HepG2 (cell line): ENCODE measurements around the gene MADCAM1. TPM values are rescaled to one million over a fixed set of nuclear protein-coding genes. Genes with fewer than 3 reads are reported as not detected.

Source experiments
- ATAC-seq: fragments of 200-7000 bp; cut with Tn5 transposase; 3 replicates; pipeline ENCODE4 v1.9.1; 2020; ENCODE audit warnings: mild to moderate bottlenecking, moderate library complexity
- BruUV-seq: library from RNA; stranded (reverse); fragments of 400-500 nt; replicated peaks from 2 replicates; lab custom pipeline; 2021; lab: Mats Ljungman, UMichigan
- CTCF ChIA-PET: fragments of 300-600 bp; formaldehyde crosslinking; extraction: SDS; loops from one replicate; lab custom pipeline; 2021; ENCODE audit warnings: low total read pairs, inconsistent platforms, low intra/inter-chr PET ratio; lab: Yijun Ruan, JAX
- POLR2A ChIA-PET: fragments of 350-600 bp; sonication (Branson Sonifier 250); formaldehyde crosslinking; loops from one replicate; lab custom pipeline; 2020; ENCODE audit warnings: antibody characterized with exemption, inconsistent platforms; lab: Yijun Ruan, JAX
- DNase-seq: peaks from one replicate; pipeline ENCODE4 v3.0.0-alpha.2; 2015; ENCODE audit warnings: low spot score
- FAIRE-seq: peaks from 3 replicates; lab custom pipeline; 2011; peaks lifted over from hg19 to GRCh38; lab: Jason Lieb, UNC
- H2AFZ ChIP-seq: one replicate; pipeline ENCODE4 v1.6.1; 2011; ENCODE audit warnings: low read length, inconsistent platforms
- H3K27ac ChIP-seq: fragments of 300-600 bp; 3 replicates; pipeline ENCODE4 v1.8.0; 2011; ENCODE audit warnings: mixed run types, mild to moderate bottlenecking, mixed read lengths, low read length, inconsistent platforms; ENCODE audit not compliant: insufficient read depth; ENCODE audit errors: extremely low read length
- H3K27me3 ChIP-seq, 2 experiments: fragments of 200-600 bp in 1 of 2; 2 replicates in 1 of 2; 3 replicates in 1 of 2; pipeline versions ENCODE4 v1.6.0 to v1.8.0; 2011; ENCODE audit warnings: low read length in 2 of 2, mild to moderate bottlenecking in 2 of 2, moderate library complexity in 2 of 2, inconsistent platforms in 1 of 2; ENCODE audit not compliant: insufficient read depth in 2 of 2, control insufficient read depth in 1 of 2
- H3K36me3 ChIP-seq, 2 experiments: fragments of 200-600 bp in 1 of 2; replicated peaks in 1 of 2; 2 replicates in 1 of 2; 3 replicates in 1 of 2; pipeline versions ENCODE4 v1.5.1 to v1.8.0; 2011; ENCODE audit warnings: low read length in 2 of 2, inconsistent platforms in 1 of 2; ENCODE audit not compliant: insufficient read depth in 2 of 2, control insufficient read depth in 1 of 2
- H3K4me1 ChIP-seq: 2 replicates; pipeline ENCODE4 v1.5.1; 2012; ENCODE audit warnings: low read length, inconsistent platforms; ENCODE audit not compliant: insufficient read depth
- H3K4me2 ChIP-seq: 2 replicates; pipeline ENCODE4 v1.6.0; 2011; ENCODE audit warnings: low read depth, low read length, inconsistent platforms
- H3K4me3 ChIP-seq, 3 experiments: fragments of 200-600 bp in 1 of 3; sonication (generic), shearing (Covaris generic) in 1 of 3; replicated peaks in 1 of 3; 2 replicates each; pipeline ENCODE4 v1.5.1; 2011 to 2016; ENCODE audit warnings: low read length in 3 of 3, inconsistent platforms in 2 of 3, low read depth in 2 of 3, mild to moderate bottlenecking in 2 of 3, control low read depth in 1 of 3, mixed read lengths in 1 of 3; ENCODE audit not compliant: insufficient read depth in 1 of 3
- H3K79me2 ChIP-seq: one replicate; pipeline ENCODE4 v1.6.1; 2011; ENCODE audit warnings: low read length, inconsistent platforms; ENCODE audit not compliant: insufficient read depth
- H3K9ac ChIP-seq: 2 replicates; pipeline ENCODE4 v1.6.0; 2011; ENCODE audit warnings: mild to moderate bottlenecking, low read depth, low read length, inconsistent platforms; ENCODE audit not compliant: insufficient read depth
- H3K9me3 ChIP-seq: 2 replicates; pipeline ENCODE4 v1.5.1; 2012; ENCODE audit warnings: mild to moderate bottlenecking, low read length
- H4K20me1 ChIP-seq: 2 replicates; pipeline ENCODE4 v1.6.0; 2011; ENCODE audit warnings: inconsistent platforms, mild to moderate bottlenecking, low read length, moderate library complexity; ENCODE audit not compliant: insufficient read depth
- AGO2 ChIP-seq: fragments of 200-400 bp; formaldehyde crosslinking; optimal IDR thresholded peaks from 2 replicates; pipeline ENCODE3; 2017; ENCODE audit warnings: mild to moderate bottlenecking, low read depth, low read length, moderate library complexity
- BCL6 ChIP-seq: IDR thresholded peaks from 2 replicates; pipeline ENCODE4 v1.6.1; 2016; ENCODE audit warnings: missing genetic modification reagents, missing compliant biosample characterization
- FOXA1 ChIP-seq, 2 experiments: fragments of 450-650 bp in 1 of 2; sonication (generic) in 1 of 2; formaldehyde crosslinking in 1 of 2; IDR thresholded peaks; 2 replicates each; pipeline versions ENCODE4 v1.4.0 to v1.6.1; 2016 to 2020; ENCODE audit warnings: missing genetic modification reagents in 1 of 2
- GMEB1 ChIP-seq: sonication (generic); formaldehyde crosslinking; IDR thresholded peaks from 2 replicates; pipeline ENCODE4 v1.5.1; 2020; ENCODE audit warnings: missing genetic modification reagents, mild to moderate bottlenecking, borderline replicate concordance
- GPN1 ChIP-seq: sonication (generic); formaldehyde crosslinking; IDR thresholded peaks from 2 replicates; pipeline ENCODE4 v1.5.1; 2020; ENCODE audit warnings: missing genetic modification reagents, borderline replicate concordance
- NFKB2 ChIP-seq: sonication (generic); formaldehyde crosslinking; IDR thresholded peaks from 2 replicates; pipeline ENCODE4 v1.4.0; 2020; ENCODE audit warnings: missing genetic modification reagents, borderline replicate concordance
- NFKBIZ ChIP-seq: IDR thresholded peaks from 2 replicates; pipeline ENCODE4 v1.6.1; 2018; ENCODE audit warnings: missing genetic modification reagents, missing compliant biosample characterization
- NR2F6 ChIP-seq, 2 experiments: IDR thresholded peaks; 2 replicates each; pipeline ENCODE4 v1.6.1; 2016; ENCODE audit warnings: antibody characterized with exemption in 1 of 2, mild to moderate bottlenecking in 1 of 2
- POGZ ChIP-seq: sonication (generic); formaldehyde crosslinking; IDR thresholded peaks from 2 replicates; pipeline ENCODE4 v1.4.0; 2020; ENCODE audit warnings: mild to moderate bottlenecking, missing genetic modification reagents
- ZNF563 ChIP-seq: sonication (generic); formaldehyde crosslinking; IDR thresholded peaks from 2 replicates; pipeline ENCODE4 v1.8.0; 2022; ENCODE audit warnings: mild to moderate bottlenecking, moderate library complexity, missing genetic modification reagents
- WGBS: methylation state at CpG from one replicate; pipeline ENCODE4 v1.1.6; 2017; ENCODE audit warnings: low lambda C conversion rate; 5-methylcytosine and 5-hydroxymethylcytosine counted together
- in situ Hi-C: cut with HindIII; loops from 2 replicates; pipeline ENCODE4 v1.10.0; 2017; ENCODE audit warnings: low pct_unique_long_range_greater_than_20kb; ENCODE audit not compliant: extremely low pct_ligation_motif_present
- intact Hi-C: fragments of 100-400 bp; cut with micrococcal nuclease; formaldehyde crosslinking; loops from one replicate; pipeline ENCODE4 v1.10.0; 2022; ENCODE audit not compliant: unreplicated experiment
- polyA plus RNA-seq, 8 experiments: library from polyadenylated mRNA; depleted of rRNA in 3 of 8; stranded (reverse) in 7 of 8; unstranded in 1 of 8; fragments of >200 nt; fragmentation: Illumina TruSeq in 4 of 8; extraction: Trizol in 4 of 8; gene quantifications; 2 replicates each; pipeline versions ENCODE4 v1.2.1 to v1.2.3, GENCODE V29; 2011 to 2016; ENCODE audit warnings: low read depth in 4 of 8, missing spikeins in 1 of 8, mixed read lengths in 1 of 8; ENCODE audit not compliant: insufficient read depth in 1 of 8
- total RNA-seq, 5 experiments: library from RNA; depleted of rRNA; stranded (reverse); fragments of >200 nt; fragmentation: Illumina TruSeq; extraction: Trizol; gene quantifications; 2 replicates each; pipeline ENCODE4 v1.2.3, GENCODE V29; 2016; ENCODE audit warnings: low read depth in 1 of 5
- TF ChIP-seq, protein P1 (sequence below): sonication (generic); formaldehyde crosslinking; conservative IDR thresholded peaks from 2 replicates; pipeline ENCODE4 v1.4.0; 2020; ENCODE audit warnings: missing genetic modification reagents
- TF ChIP-seq, protein P2 (sequence below): sonication (generic); formaldehyde crosslinking; IDR thresholded peaks from 2 replicates; pipeline ENCODE4 v1.8.0; 2022; ENCODE audit warnings: missing genetic modification reagents, mild to moderate bottlenecking, borderline replicate concordance
- TF ChIP-seq, protein P3 (sequence below): sonication (generic); formaldehyde crosslinking; IDR thresholded peaks from 2 replicates; pipeline ENCODE4 v1.4.0; 2020; ENCODE audit warnings: mild to moderate bottlenecking, missing genetic modification reagents, borderline replicate concordance

MADCAM1 gene
- total and polyA plus RNA-seq, 2 of the 13 experiments (the other 11 are each of a cell fraction or from before 2014, with no cell fraction given), result 0.29 to 0.33 TPM

DNA sequence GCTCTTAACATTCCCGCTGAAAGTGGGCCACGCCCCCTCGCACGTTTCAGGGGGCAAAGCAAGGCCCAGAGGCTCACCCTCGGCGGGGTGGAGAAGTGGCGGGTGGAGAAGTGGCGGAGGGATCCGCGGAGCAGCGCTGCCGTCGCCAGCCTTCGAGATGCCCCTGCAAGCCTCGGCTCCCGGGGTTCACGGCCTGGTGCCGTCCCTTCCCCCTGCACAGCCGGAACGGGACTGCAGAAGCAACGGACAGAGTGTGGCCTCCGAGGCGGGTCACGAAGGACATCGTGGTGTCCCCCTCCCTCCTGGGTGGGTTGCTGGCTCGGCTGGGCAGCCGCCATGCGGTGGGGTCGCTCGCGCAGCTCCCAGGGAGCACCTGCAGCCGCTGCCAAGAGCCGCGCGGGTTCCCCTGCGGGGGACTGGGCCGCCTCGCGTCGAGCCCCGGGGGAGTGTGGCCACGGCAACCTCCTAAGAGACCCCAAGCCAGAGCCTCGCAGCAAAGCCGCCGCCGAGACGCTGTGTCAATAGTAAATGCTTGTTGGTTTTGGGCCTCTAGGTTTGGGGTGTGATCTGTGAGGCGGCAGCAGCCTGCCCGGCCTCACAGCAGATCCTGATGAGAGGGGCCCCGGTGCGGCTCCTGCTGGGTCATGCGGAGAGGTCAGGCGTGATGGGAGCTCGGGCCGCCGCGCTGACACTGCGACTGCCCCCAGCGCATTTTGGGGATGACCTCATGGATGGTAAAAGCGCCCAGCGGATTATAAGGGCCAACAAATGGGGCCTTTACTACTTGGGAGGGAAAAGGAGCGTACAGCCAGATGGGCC is 16.5 kb downstream of the MADCAM1 start:
- no peaks in the 10 kb centered on the region for H3K27me3 ChIP-seq
- ChIA-PET CTCF (no interaction called here), POLR2A (interaction anchor here (1.0 to 1.3 kb wide), 2 partner anchors 11 to 18 kb away, joined by 3 to 8 read pairs; no protein-coding TSS in a partner anchor)
- H2AFZ ChIP-seq, result no peak overlapping the region
- H3K27ac ChIP-seq, result peak overlapping the region; percentile 32
- in situ Hi-C loops (no loop called here), intact Hi-C loops (no loop called here)
- DNase-seq (no peak), ATAC-seq (peak; percentile 55), FAIRE-seq (no peak)
- H3K79me2 ChIP-seq, result no peaks in the 10 kb centered on the region
- peak overlapping the region in 1 of 3 experiments; percentile 52; a peak in 1 of 6 replicates for H3K4me3 ChIP-seq
- BruUV-seq, result no TSS peak
- peaks cover 39% of the 10 kb centered on the region for H3K4me1 ChIP-seq
- H3K36me3 ChIP-seq, result no peaks in the 10 kb centered on the region
- no peaks in the 10 kb centered on the region for H3K9me3 ChIP-seq
- 75% methylated on average over 20 of the region's 62 CpGs for WGBS
- no peaks in the 10 kb centered on the region; the same call in 1 of the 2 replicates for H4K20me1 ChIP-seq
- H3K4me2 ChIP-seq, result peak overlapping the region; percentile 55
- no peak overlapping the region for H3K9ac ChIP-seq
- TF ChIP-seq, protein P1, sequence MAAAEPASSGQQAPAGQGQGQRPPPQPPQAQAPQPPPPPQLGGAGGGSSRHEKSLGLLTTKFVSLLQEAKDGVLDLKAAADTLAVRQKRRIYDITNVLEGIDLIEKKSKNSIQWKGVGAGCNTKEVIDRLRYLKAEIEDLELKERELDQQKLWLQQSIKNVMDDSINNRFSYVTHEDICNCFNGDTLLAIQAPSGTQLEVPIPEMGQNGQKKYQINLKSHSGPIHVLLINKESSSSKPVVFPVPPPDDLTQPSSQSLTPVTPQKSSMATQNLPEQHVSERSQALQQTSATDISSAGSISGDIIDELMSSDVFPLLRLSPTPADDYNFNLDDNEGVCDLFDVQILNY, result 0 out of 2 replicates have a peak, but pooled peaks have one; percentile 10
- TF ChIP-seq GPN1 (CRISPR knock-in tag) (no peak), NR2F6 (IDR thresholded peaks at IDR 0.05) (peak; percentile 46; the same call in 1 of the 2 replicates), NR2F6 (CRISPR knock-in tag; IDR thresholded peaks at IDR 0.05) (peak; percentile 11; the same call in 1 of the 2 replicates), ZNF563 (peak; percentile 39; the same call in 1 of the 2 replicates), BCL6 (peak; percentile 17; the same call in 1 of the 2 replicates), NFKB2 (peak; percentile 35; the same call in 1 of the 2 replicates), NFKBIZ (no peak), GMEB1 (CRISPR knock-in tag) (no peak), POGZ (no peak), FOXA1 (IDR thresholded peaks at IDR 0.05) (no peak), FOXA1 (CRISPR knock-in tag; IDR thresholded peaks at IDR 0.05) (peak; percentile 80), AGO2 (peak; percentile 97)
- TF ChIP-seq, protein P2, sequence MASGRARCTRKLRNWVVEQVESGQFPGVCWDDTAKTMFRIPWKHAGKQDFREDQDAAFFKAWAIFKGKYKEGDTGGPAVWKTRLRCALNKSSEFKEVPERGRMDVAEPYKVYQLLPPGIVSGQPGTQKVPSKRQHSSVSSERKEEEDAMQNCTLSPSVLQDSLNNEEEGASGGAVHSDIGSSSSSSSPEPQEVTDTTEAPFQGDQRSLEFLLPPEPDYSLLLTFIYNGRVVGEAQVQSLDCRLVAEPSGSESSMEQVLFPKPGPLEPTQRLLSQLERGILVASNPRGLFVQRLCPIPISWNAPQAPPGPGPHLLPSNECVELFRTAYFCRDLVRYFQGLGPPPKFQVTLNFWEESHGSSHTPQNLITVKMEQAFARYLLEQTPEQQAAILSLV (CRISPR knock-in tag), result 0 out of 2 replicates have a peak, but pooled peaks have one; percentile 29
- TF ChIP-seq, protein P3, sequence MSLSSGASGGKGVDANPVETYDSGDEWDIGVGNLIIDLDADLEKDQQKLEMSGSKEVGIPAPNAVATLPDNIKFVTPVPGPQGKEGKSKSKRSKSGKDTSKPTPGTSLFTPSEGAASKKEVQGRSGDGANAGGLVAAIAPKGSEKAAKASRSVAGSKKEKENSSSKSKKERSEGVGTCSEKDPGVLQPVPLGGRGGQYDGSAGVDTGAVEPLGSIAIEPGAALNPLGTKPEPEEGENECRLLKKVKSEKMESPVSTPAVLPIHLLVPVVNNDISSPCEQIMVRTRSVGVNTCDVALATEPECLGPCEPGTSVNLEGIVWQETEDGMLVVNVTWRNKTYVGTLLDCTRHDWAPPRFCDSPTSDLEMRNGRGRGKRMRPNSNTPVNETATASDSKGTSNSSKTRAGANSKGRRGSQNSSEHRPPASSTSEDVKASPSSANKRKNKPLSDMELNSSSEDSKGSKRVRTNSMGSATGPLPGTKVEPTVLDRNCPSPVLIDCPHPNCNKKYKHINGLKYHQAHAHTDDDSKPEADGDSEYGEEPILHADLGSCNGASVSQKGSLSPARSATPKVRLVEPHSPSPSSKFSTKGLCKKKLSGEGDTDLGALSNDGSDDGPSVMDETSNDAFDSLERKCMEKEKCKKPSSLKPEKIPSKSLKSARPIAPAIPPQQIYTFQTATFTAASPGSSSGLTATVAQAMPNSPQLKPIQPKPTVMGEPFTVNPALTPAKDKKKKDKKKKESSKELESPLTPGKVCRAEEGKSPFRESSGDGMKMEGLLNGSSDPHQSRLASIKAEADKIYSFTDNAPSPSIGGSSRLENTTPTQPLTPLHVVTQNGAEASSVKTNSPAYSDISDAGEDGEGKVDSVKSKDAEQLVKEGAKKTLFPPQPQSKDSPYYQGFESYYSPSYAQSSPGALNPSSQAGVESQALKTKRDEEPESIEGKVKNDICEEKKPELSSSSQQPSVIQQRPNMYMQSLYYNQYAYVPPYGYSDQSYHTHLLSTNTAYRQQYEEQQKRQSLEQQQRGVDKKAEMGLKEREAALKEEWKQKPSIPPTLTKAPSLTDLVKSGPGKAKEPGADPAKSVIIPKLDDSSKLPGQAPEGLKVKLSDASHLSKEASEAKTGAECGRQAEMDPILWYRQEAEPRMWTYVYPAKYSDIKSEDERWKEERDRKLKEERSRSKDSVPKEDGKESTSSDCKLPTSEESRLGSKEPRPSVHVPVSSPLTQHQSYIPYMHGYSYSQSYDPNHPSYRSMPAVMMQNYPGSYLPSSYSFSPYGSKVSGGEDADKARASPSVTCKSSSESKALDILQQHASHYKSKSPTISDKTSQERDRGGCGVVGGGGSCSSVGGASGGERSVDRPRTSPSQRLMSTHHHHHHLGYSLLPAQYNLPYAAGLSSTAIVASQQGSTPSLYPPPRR (CRISPR knock-in tag), result peak; percentile 37; the same call in 1 of the 2 replicates
